Right lobe of liver (tissue), 4 donors: Measurements from ENCODE around the gene FGF11.

Experiments used
- POLR2A ChIP-seq: fragments of 450-650 bp; IDR thresholded peaks from one replicate; pipeline ENCODE4 v1.6.1; 2017; ENCODE audit warnings: antibody characterized with exemption, mild to moderate bottlenecking
- TF ChIP-seq, protein P1 (sequence below), 4 donors: fragments of 200-600 bp in 3 of 4; fragments of 450-650 bp in 1 of 4; IDR thresholded peaks; one replicate each; pipeline versions ENCODE4 v1.5.1 to v1.8.0; 2016 to 2022; ENCODE audit warnings: antibody characterized with exemption in 4 of 4, mild to moderate bottlenecking in 2 of 4
- donor health status: DM: no; HTN: no; CAD: no.
- donor health status: DM: no; HTN: no; CAD: no.
- donor health status: DM: no; HTN: yes; CAD: no.

GRCh38 chr17:7437369-7437863 lies 1.9 kb upstream of the FGF11 start:
- TF ChIP-seq, protein P1, sequence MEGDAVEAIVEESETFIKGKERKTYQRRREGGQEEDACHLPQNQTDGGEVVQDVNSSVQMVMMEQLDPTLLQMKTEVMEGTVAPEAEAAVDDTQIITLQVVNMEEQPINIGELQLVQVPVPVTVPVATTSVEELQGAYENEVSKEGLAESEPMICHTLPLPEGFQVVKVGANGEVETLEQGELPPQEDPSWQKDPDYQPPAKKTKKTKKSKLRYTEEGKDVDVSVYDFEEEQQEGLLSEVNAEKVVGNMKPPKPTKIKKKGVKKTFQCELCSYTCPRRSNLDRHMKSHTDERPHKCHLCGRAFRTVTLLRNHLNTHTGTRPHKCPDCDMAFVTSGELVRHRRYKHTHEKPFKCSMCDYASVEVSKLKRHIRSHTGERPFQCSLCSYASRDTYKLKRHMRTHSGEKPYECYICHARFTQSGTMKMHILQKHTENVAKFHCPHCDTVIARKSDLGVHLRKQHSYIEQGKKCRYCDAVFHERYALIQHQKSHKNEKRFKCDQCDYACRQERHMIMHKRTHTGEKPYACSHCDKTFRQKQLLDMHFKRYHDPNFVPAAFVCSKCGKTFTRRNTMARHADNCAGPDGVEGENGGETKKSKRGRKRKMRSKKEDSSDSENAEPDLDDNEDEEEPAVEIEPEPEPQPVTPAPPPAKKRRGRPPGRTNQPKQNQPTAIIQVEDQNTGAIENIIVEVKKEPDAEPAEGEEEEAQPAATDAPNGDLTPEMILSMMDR (IDR thresholded peaks at IDR 0.05), result no peak
- TF ChIP-seq POLR2A, result no peak
